IgD-negative memory B cell (primary cell): ENCODE results near the gene RERGL. TPM values are rescaled to one million over a fixed set of nuclear protein-coding genes. Genes with fewer than 3 reads are reported as not detected.
"Not testable (repeated sequence)": the region's sequence is repeated elsewhere in the genome, so short reads cannot be mapped to it uniquely, and the experiment has no call there.

Experiments used
- H3K27ac Mint-ChIP-seq, 3 donors: one replicate each; pipeline ENCODE4 v1.8.0; 2020 to 2022; ENCODE audit warnings: mild to moderate bottlenecking in 3 of 3, mixed read lengths in 3 of 3, moderate library complexity in 1 of 3
- H3K27me3 Mint-ChIP-seq: one replicate; pipeline ENCODE4 v1.8.0; 2021; ENCODE audit warnings: mixed read lengths
- H3K36me3 Mint-ChIP-seq: one replicate; pipeline ENCODE4 v1.8.0; 2020; ENCODE audit warnings: mild to moderate bottlenecking, mixed read lengths
- H3K4me1 Mint-ChIP-seq, 3 donors: one replicate each; pipeline ENCODE4 v1.8.0; 2020 to 2022; ENCODE audit warnings: mixed read lengths in 3 of 3, mild to moderate bottlenecking in 1 of 3
- H3K4me3 Mint-ChIP-seq, 4 donors: one replicate each; pipeline ENCODE4 v1.8.0; 2020 to 2022; ENCODE audit warnings: mild to moderate bottlenecking in 4 of 4, mixed read lengths in 4 of 4, moderate library complexity in 3 of 4
- H3K9me3 Mint-ChIP-seq, 3 donors: one replicate each; pipeline ENCODE4 v1.8.0; 2020 to 2021; ENCODE audit warnings: mixed read lengths in 3 of 3, mild to moderate bottlenecking in 1 of 3
- polyA plus RNA-seq: library from polyadenylated mRNA; unstranded; fragments of 300-500 nt; fragmentation: Illumina TruSeq; gene quantifications from one replicate; pipeline ENCODE4 v1.2.3, GENCODE V29; 2021

The RERGL gene
- polyA plus RNA-seq, 1 donor from 2014 or later = not detected

DNA sequence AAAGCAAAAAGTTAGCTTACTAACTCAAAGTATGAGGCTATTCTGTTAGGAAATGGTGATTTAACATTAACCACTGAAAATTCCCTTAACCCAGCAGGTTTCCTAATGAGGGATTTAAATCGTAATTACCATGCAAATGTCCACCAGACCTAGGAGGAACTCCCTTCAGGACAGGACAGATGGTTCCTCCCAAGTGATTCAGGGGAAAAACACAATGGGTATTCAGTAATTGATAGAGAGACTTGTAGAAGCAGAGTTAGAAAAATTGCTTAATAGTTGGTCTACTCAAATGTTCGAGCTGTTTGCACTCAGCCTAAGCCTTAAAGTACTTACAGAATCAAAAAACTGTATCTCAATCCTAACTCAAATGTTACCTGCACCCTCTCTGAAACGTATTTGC lies 21.6 kb downstream of the RERGL start:
- Mint-ChIP-seq H3K27ac (no peak overlapping the region), H3K36me3 (no peaks in the 10 kb centered on the region), H3K9me3 (peaks cover 0 to 7% (median 3%) of the 10 kb centered on the region in 3 donors), H3K4me1 (no peaks in the 10 kb centered on the region), H3K4me3 (no peak overlapping the region), H3K27me3 (no peaks in the 10 kb centered on the region)

DNA sequence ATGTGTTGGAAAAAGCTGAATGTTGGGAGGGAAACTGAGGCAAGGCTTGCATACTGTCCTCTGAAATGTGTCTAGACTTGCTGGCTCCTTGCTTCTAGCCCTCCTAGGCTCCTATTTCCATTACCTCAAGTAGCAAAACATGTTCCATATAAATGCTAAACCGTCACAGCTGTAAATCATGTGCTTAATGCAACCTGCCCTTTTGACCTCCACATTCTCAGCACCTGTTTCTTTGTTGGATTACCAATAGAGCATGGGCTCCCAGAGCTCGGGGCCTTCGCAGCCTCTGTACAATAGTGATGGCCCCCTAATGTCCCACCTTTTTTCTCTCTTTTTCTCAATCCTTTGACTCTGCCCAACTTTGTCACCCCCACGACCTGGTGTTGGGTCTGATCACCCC lies 23.3 kb downstream of the RERGL start:
- Mint-ChIP-seq H3K27me3 (no peaks in the 10 kb centered on the region), H3K36me3 (no peaks in the 10 kb centered on the region), H3K4me3 (no peak overlapping the region), H3K27ac (no peak overlapping the region), H3K4me1 (no peaks in the 10 kb centered on the region), H3K9me3 (peaks cover 0 to 10% (median 5%) of the 10 kb centered on the region in 3 donors)

DNA sequence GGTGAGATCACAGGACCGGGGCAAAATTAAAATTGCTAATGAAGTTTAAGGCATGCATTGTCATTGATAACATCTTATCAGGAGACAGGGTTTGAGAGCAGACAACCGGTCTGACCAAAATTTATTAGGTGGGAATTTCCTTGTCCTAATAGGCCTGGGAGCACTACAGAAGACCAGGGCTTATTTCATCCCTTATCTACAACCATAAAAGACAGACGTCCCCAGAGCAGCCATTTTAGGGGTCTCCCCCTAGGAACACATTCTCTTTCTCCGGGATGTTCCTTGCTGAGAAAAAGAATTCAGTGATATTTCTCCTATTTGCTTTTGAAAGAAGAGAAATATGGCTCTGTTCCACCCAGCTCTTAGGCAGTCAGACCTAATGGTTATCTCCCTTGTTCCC lies 27.1 kb downstream of the RERGL start:
- not testable (repeated sequence) for H3K4me1 Mint-ChIP-seq

GRCh38 chr12:18057051-18057450 lies 32.9 kb downstream of the RERGL start:
- H3K9me3 Mint-ChIP-seq = peaks cover 3 to 17% (median 15%) of the 10 kb centered on the region in 3 donors
- H3K4me3 Mint-ChIP-seq = no peak overlapping the region
- H3K27me3 Mint-ChIP-seq = no peaks in the 10 kb centered on the region
- no peak overlapping the region for H3K27ac Mint-ChIP-seq
- no peaks in the 10 kb centered on the region for H3K4me1 Mint-ChIP-seq
- peaks cover 3% of the 10 kb centered on the region for H3K36me3 Mint-ChIP-seq

More for the DNA sequence above, 27.1 kb downstream of the RERGL start:
- not testable (repeated sequence) for H3K36me3 Mint-ChIP-seq, H3K4me3 Mint-ChIP-seq, H3K27ac Mint-ChIP-seq, H3K27me3 Mint-ChIP-seq
- H3K9me3 Mint-ChIP-seq = peaks cover 3 to 14% (median 10%) of the 10 kb centered on the region in 3 donors

DNA sequence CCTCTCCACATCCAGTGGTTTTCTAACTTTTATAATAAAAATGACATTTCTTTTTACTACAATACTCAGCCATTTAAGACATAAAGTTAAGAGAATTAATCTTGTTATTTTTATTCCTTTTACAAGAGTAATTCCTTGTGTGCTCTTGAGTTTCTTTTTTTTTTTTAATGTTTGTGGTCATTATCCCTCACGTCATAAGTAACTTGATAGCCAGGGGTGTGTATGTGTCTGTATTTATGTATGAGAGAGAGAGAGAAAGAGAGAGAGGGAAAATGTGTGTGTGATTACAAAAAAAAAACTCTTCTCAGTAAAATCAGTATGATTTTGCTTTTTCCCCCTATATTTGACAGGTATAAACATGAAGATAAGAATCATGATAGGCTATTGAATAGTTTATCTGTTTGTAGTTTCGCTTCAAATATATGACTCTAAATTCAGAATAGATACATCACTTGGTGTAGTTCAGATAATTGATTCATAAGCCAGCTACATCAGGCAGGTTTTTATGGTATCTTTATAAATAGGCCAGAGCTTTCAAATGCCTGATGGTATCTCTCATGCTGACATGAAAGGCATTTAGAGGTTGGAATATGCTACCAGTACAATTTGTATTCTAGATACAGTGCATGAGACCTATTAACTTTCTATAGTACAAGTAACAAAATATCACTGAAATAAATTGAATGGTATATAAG lies 34.9 kb downstream of the RERGL start:
- peaks cover 3% of the 10 kb centered on the region for H3K36me3 Mint-ChIP-seq
- no peak overlapping the region for H3K4me3 Mint-ChIP-seq
- H3K27ac Mint-ChIP-seq = no peak overlapping the region
- H3K4me1 Mint-ChIP-seq = no peaks in the 10 kb centered on the region
- no peaks in the 10 kb centered on the region for H3K27me3 Mint-ChIP-seq
- H3K9me3 Mint-ChIP-seq = peaks cover 3 to 11% (median 9%) of the 10 kb centered on the region in 3 donors

- peaks cover 1% of the 10 kb centered on the region for H3K36me3 Mint-ChIP-seq
- H3K4me1 Mint-ChIP-seq = no peaks in the 10 kb centered on the region
- peaks cover 0 to 4% (median 2%) of the 10 kb centered on the region in 3 donors for H3K9me3 Mint-ChIP-seq
- no peak overlapping the region for H3K27ac Mint-ChIP-seq
- no peak overlapping the region for H3K4me3 Mint-ChIP-seq
- no peaks in the 10 kb centered on the region for H3K27me3 Mint-ChIP-seq
Observed at GRCh38 chr12:18045446-18045992, 44.5 kb downstream of the RERGL start.

- not testable (repeated sequence) for H3K27ac Mint-ChIP-seq, H3K27me3 Mint-ChIP-seq, H3K4me3 Mint-ChIP-seq, H3K4me1 Mint-ChIP-seq, H3K36me3 Mint-ChIP-seq
- H3K9me3 Mint-ChIP-seq = peaks cover 3 to 11% (median 4%) of the 10 kb centered on the region in 3 donors
Observed at GRCh38 chr12:18040060-18040742, 49.8 kb downstream of the RERGL start.

Other genes starting within 250 kb of the RERGL start
- gene PIK3C2G, start 171.3 kb upstream of the RERGL start, polyA plus RNA-seq = not detected